ENCODE measurements around the gene ACAA2. TPM values are rescaled to one million over a fixed set of nuclear protein-coding genes. Genes with fewer than 3 reads are reported as not detected.

Gene ACAA2
- total and polyA plus RNA-seq, 10 of the 15 experiments (the other 5 are each of a cell fraction or from before 2014, with no cell fraction given) = 43.1 to 134 (median 64.6) TPM

GRCh38 chr18:49753643-49754042 is 59.7 kb downstream of the ACAA2 start:
- Histone ChIP-seq H3K4me3 (no peak overlapping the region), H3K79me2 (ENCODE audit: control insufficient read depth, insufficient read depth, low read length) (no peaks in the 10 kb centered on the region), H3K36me3 (ENCODE audit: control insufficient read depth in 2 of 2, insufficient read depth in 2 of 2, low read length in 1 of 2) (no peaks in the 10 kb centered on the region), H3K4me1 (ENCODE audit: control insufficient read depth, insufficient read depth, low read length) (no peaks in the 10 kb centered on the region), H3K4me2 (ENCODE audit: control insufficient read depth, insufficient read depth) (no peak overlapping the region), H3K27me3 (replicated peaks in 1 of 2; ENCODE audit: control insufficient read depth in 2 of 2, insufficient read depth in 2 of 2, low read length in 1 of 2) (peaks cover 4 to 6% of the 10 kb centered on the region in 2 experiments), H2AFZ (ENCODE audit: control insufficient read depth, low read depth, low read length) (no peak overlapping the region), H3K9ac (ENCODE audit: control insufficient read depth, insufficient read depth, low read length) (no peak overlapping the region), H3K27ac (ENCODE audit: control insufficient read depth, insufficient read depth) (no peak overlapping the region), H3K9me3 (replicated peaks; ENCODE audit: control insufficient read depth, insufficient read depth, low read length) (no peaks in the 10 kb centered on the region), H4K20me1 (ENCODE audit: control insufficient read depth, insufficient read depth) (no peaks in the 10 kb centered on the region)
- TF ChIP-seq IRF3 (IDR thresholded peaks at IDR 0.05) (no peak), BCL3 (IDR thresholded peaks at IDR 0.05; ENCODE audit: borderline replicate concordance, insufficient read depth, low read depth, low read length, poor library complexity, severe bottlenecking) (no peak), MTA3 (IDR thresholded peaks at IDR 0.05; ENCODE audit: borderline replicate concordance, low read length) (no peak), CBX3 (IDR thresholded peaks at IDR 0.05; ENCODE audit: borderline replicate concordance, low read depth) (no peak), USF1 (IDR thresholded peaks at IDR 0.05; ENCODE audit: borderline replicate concordance, extremely low read length, insufficient read depth, low read depth, low read length) (no peak), NRF1 (conservative IDR thresholded peaks at IDR 0.05; ENCODE audit: low read depth, low read length) (no peak), KDM1A (IDR thresholded peaks at IDR 0.05; ENCODE audit: borderline replicate concordance) (no peak), NFYA (IDR thresholded peaks at IDR 0.05; ENCODE audit: borderline replicate concordance, low read depth, low read length) (no peak), FOS (IDR thresholded peaks at IDR 0.05; ENCODE audit: borderline replicate concordance, extremely low read depth, insufficient read length) (no peak), BHLHE40 (IDR thresholded peaks at IDR 0.05; ENCODE audit: borderline replicate concordance in 1 of 2, low read depth in 2 of 2, low read length in 1 of 2) (no peak), CBX5 (IDR thresholded peaks at IDR 0.05; ENCODE audit: low read depth) (no peak)
- POLR2A ChIA-PET = no interaction called here
- no peak for ATAC-seq
- RAD21 ChIA-PET (ENCODE audit: unreplicated experiment) = no interaction called here
- in situ Hi-C loops (cut with MboI) (no loop called here), intact Hi-C loops (cut with micrococcal nuclease; ENCODE audit: unreplicated experiment) (no loop called here)
- BruUV-seq (replicated peaks) = no TSS peak
- DNase-seq (ENCODE audit: low read depth, low spot score) = no peak
- 89% methylated on average over 1 of the region's 1 CpG for WGBS (ENCODE audit: insufficient coverage, insufficient replicate concordance, low lambda C conversion rate, missing lambda C conversion rate)
- no peak for FAIRE-seq
- SMC1A ChIA-PET (ENCODE audit: uncharacterized antibody, unreplicated experiment) = no interaction called here
- CTCF ChIA-PET = interaction anchor here (1.2 kb wide), 1 partner anchor 108 kb away, joined by 3 read pairs; no protein-coding TSS in a partner anchor
